GM23338 (cell line): ENCODE results near the gene PPDPF. TPM values are rescaled to one million over a fixed set of nuclear protein-coding genes. Genes with fewer than 3 reads are reported as not detected.

Experiments
- ATAC-seq: fragments of 200-7000 bp; cut with Tn5 transposase; 3 replicates; pipeline ENCODE4 v1.9.1; 2020
- DNase-seq: peaks from one replicate; pipeline ENCODE4 v3.0.0-alpha.2; 2015; ENCODE audit warnings: low spot score
- H2AFZ ChIP-seq: fragments of 200-600 bp; sonication (generic); 2 replicates; pipeline ENCODE4 v1.8.0; 2016; ENCODE audit warnings: antibody characterized with exemption, mild to moderate bottlenecking, moderate library complexity
- H3F3A ChIP-seq: fragments of 200-600 bp; sonication (generic); replicated peaks from 2 replicates; pipeline ENCODE4 v1.8.0; 2017; ENCODE audit warnings: antibody characterized with exemption, mixed run types, low read depth
- H3K27ac ChIP-seq: fragments of 200-600 bp; sonication (generic); 2 replicates; pipeline ENCODE4 v1.6.1; 2016; ENCODE audit warnings: low read depth
- H3K27me3 ChIP-seq: fragments of 200-600 bp; sonication (generic); 2 replicates; pipeline ENCODE4 v1.8.0; 2016; ENCODE audit warnings: mild to moderate bottlenecking, mixed run types, moderate library complexity; ENCODE audit not compliant: insufficient read depth
- H3K36me3 ChIP-seq: fragments of 200-600 bp; sonication (generic); 2 replicates; pipeline ENCODE4 v1.8.0; 2016; ENCODE audit warnings: mild to moderate bottlenecking; ENCODE audit not compliant: insufficient read depth
- H3K4me1 ChIP-seq: fragments of 200-600 bp; sonication (generic); 2 replicates; pipeline ENCODE4 v1.8.0; 2016; ENCODE audit warnings: mild to moderate bottlenecking, moderate library complexity; ENCODE audit not compliant: insufficient read depth
- H3K4me2 ChIP-seq: fragments of 200-600 bp; sonication (generic); 2 replicates; pipeline ENCODE4 v1.7.1; 2017; ENCODE audit warnings: mixed run types
- H3K4me3 ChIP-seq: fragments of 200-600 bp; sonication (generic); 2 replicates; pipeline ENCODE4 v1.6.1; 2016; ENCODE audit warnings: mixed run types
- H3K79me2 ChIP-seq: fragments of 200-600 bp; sonication (generic); replicated peaks from 2 replicates; pipeline ENCODE4 v1.8.0; 2017; ENCODE audit warnings: mild to moderate bottlenecking; ENCODE audit not compliant: insufficient read depth
- H3K9me2 ChIP-seq: fragments of 200-600 bp; sonication (generic); 2 replicates; pipeline ENCODE4 v1.8.0; 2017; ENCODE audit not compliant: insufficient read depth
- H4K20me1 ChIP-seq: fragments of 200-600 bp; sonication (generic); replicated peaks from 2 replicates; pipeline ENCODE4 v1.8.0; 2017; ENCODE audit warnings: mild to moderate bottlenecking; ENCODE audit not compliant: insufficient read depth
- H3K27ac Mint-ChIP-seq: 2 replicates; pipeline ENCODE4 v1.8.0; 2020; ENCODE audit warnings: inconsistent platforms, mild to moderate bottlenecking, moderate library complexity, mixed read lengths
- H3K27me3 Mint-ChIP-seq: 3 replicates; pipeline ENCODE4 v1.8.0; 2022; ENCODE audit warnings: low read depth, mild to moderate bottlenecking, moderate library complexity, mixed read lengths, inconsistent platforms; ENCODE audit not compliant: insufficient read depth, poor library complexity
- H3K36me3 Mint-ChIP-seq: 3 replicates; pipeline ENCODE4 v1.8.0; 2021; ENCODE audit warnings: low read depth, mild to moderate bottlenecking, inconsistent platforms, moderate library complexity, mixed read lengths
- H3K4me1 Mint-ChIP-seq: 3 replicates; pipeline ENCODE4 v1.8.0; 2020; ENCODE audit warnings: mild to moderate bottlenecking, inconsistent platforms, mixed read lengths
- H3K4me3 Mint-ChIP-seq: 3 replicates; pipeline ENCODE4 v1.8.0; 2021; ENCODE audit warnings: moderate library complexity, mild to moderate bottlenecking, inconsistent platforms, mixed read lengths
- H3K9me3 Mint-ChIP-seq: 3 replicates; pipeline ENCODE4 v1.8.0; 2020; ENCODE audit warnings: moderate library complexity, mild to moderate bottlenecking, inconsistent platforms, mixed read lengths
- CREB1 ChIP-seq: fragments of 250-450 bp; sonication (Bioruptor Pico); IDR thresholded peaks from 2 replicates; pipeline ENCODE4 v1.5.0; 2020; ENCODE audit warnings: low read depth, mild to moderate bottlenecking, moderate library complexity
- CTCF ChIP-seq, 2 experiments: fragments of 200-600 bp in 1 of 2; sonication (generic) in 1 of 2; conservative IDR thresholded peaks; 2 replicates each; pipeline versions ENCODE4 v1.5.1 to v1.6.1; 2016 to 2017; ENCODE audit warnings: antibody characterized with exemption in 2 of 2, low read depth in 2 of 2, mild to moderate bottlenecking in 2 of 2, moderate library complexity in 1 of 2
- ETS1 ChIP-seq: IDR thresholded peaks from 2 replicates; pipeline ENCODE4 v1.6.1; 2016; ENCODE audit warnings: antibody characterized with exemption
- EZH2 ChIP-seq: fragments of 200-600 bp; sonication (generic); IDR thresholded peaks from one replicate; pipeline ENCODE4 v1.8.0; 2017; ENCODE audit warnings: antibody characterized with exemption, mild to moderate bottlenecking, low read depth; ENCODE audit not compliant: unreplicated experiment
- EZH2phosphoT487 ChIP-seq: fragments of 200-600 bp; sonication (generic); IDR thresholded peaks from one replicate; pipeline ENCODE4 v1.8.1; 2018; ENCODE audit warnings: antibody characterized with exemption; ENCODE audit not compliant: unreplicated experiment
- JUNB ChIP-seq: IDR thresholded peaks from one replicate; pipeline ENCODE4 v1.6.1; 2016; ENCODE audit warnings: antibody characterized with exemption; ENCODE audit not compliant: unreplicated experiment
- NANOG ChIP-seq: IDR thresholded peaks from 2 replicates; pipeline ENCODE4 v1.6.1; 2016; ENCODE audit warnings: antibody characterized with exemption, borderline replicate concordance
- POLR2AphosphoS5 ChIP-seq: IDR thresholded peaks from 2 replicates; pipeline ENCODE4 v1.6.1; 2016; ENCODE audit warnings: antibody characterized with exemption, low read depth
- REST ChIP-seq: IDR thresholded peaks from one replicate; pipeline ENCODE4 v1.6.1; 2018; ENCODE audit warnings: antibody characterized with exemption; ENCODE audit not compliant: unreplicated experiment
- STAT1 ChIP-seq: IDR thresholded peaks from one replicate; pipeline ENCODE4 v1.6.1; 2016; ENCODE audit warnings: antibody characterized with exemption; ENCODE audit not compliant: unreplicated experiment
- ZNF114 ChIP-seq: fragments of 250-450 bp; sonication (Bioruptor Pico); IDR thresholded peaks from 2 replicates; pipeline ENCODE4 v1.5.0; 2020; ENCODE audit warnings: mild to moderate bottlenecking, moderate library complexity
- ZNF331 ChIP-seq: fragments of 250-450 bp; sonication (Bioruptor Pico); IDR thresholded peaks from 2 replicates; pipeline ENCODE4 v1.5.0; 2020; ENCODE audit warnings: low read depth, mild to moderate bottlenecking, moderate library complexity
- ZNF462 ChIP-seq: fragments of 250-450 bp; sonication (Bioruptor Pico); IDR thresholded peaks from 2 replicates; pipeline ENCODE4 v1.5.0; 2020; ENCODE audit warnings: mild to moderate bottlenecking, moderate library complexity
- polyA plus RNA-seq: library from polyadenylated mRNA; unstranded; fragments of >200 nt; fragmentation: Nextera tagmentation; extraction: Ambion mirVana; gene quantifications from 2 replicates; pipeline ENCODE4 v1.2.1, GENCODE V29; 2016
- total RNA-seq: library from RNA; depleted of rRNA; stranded (reverse); fragments of >200 nt; shearing (Covaris generic); gene quantifications from 2 replicates; pipeline ENCODE4 v1.2.3, GENCODE V29; 2014

The PPDPF gene
- total and polyA plus RNA-seq, 2 experiments from 2014 or later = 83.9 to 141 TPM

GRCh38 chr20:63554361-63555278 lies 34.1 kb downstream of the PPDPF start:
- DNase-seq (peak; percentile 38), ATAC-seq (peak; percentile 5)
- H3K4me3 ChIP-seq = peak overlapping the region; percentile 94
- H2AFZ ChIP-seq = no peak overlapping the region
- Mint-ChIP-seq H3K9me3 (peaks cover 2% of the 10 kb centered on the region; the same call in 1 of the 3 replicates), H3K27me3 (peaks cover 10% of the 10 kb centered on the region), H3K27ac (no peak overlapping the region), H3K4me3 (peak overlapping the region; percentile 75), H3K36me3 (no peaks in the 10 kb centered on the region), H3K4me1 (peaks cover 16% of the 10 kb centered on the region; the same call in 2 of the 3 replicates)
- H3K27me3 ChIP-seq = no peaks in the 10 kb centered on the region
- no peaks in the 10 kb centered on the region for H4K20me1 ChIP-seq
- H3K79me2 ChIP-seq = no peaks in the 10 kb centered on the region
- H3F3A ChIP-seq = peaks cover 13% of the 10 kb centered on the region; the same call in 1 of the 2 replicates
- peak overlapping the region; percentile 91 for H3K4me2 ChIP-seq
- peaks cover 7% of the 10 kb centered on the region; the same call in 1 of the 2 replicates for H3K4me1 ChIP-seq
- no peak overlapping the region for H3K27ac ChIP-seq
- TF ChIP-seq NANOG = no peak
- TF ChIP-seq EZH2phosphoT487 = no peak
- TF ChIP-seq EZH2 = no peak
- TF ChIP-seq ZNF462 (CRISPR knock-in tag) = no peak
- no peak for TF ChIP-seq ZNF331 (CRISPR knock-in tag)
- no peak for TF ChIP-seq ETS1
- TF ChIP-seq CTCF (conservative IDR thresholded peaks at IDR 0.05; ENCODE audit: low read depth in 2 of 2) = no peak
- no peak for TF ChIP-seq ZNF114
- TF ChIP-seq JUNB = no peak
- no peak for TF ChIP-seq REST
- no peak for TF ChIP-seq STAT1
- TF ChIP-seq CREB1 (CRISPR knock-in tag) = no peak
- TF ChIP-seq POLR2AphosphoS5 = no peak
- no peaks in the 10 kb centered on the region for H3K36me3 ChIP-seq
- H3K9me2 ChIP-seq = no peaks in the 10 kb centered on the region
